ENCODE data around the gene ANKRD45.
"Not testable (repeated sequence)": the region's sequence is repeated elsewhere in the genome, so short reads cannot be mapped to it uniquely, and the experiment has no call there.

- TF ChIP-seq POLR2AphosphoS5 (IDR thresholded peaks at IDR 0.05; ENCODE audit: low read depth, low read length); CTCF (IDR thresholded peaks at IDR 0.05 in 2 of 3, conservative IDR thresholded peaks at IDR 0.05 in 1 of 3; ENCODE audit: borderline replicate concordance in 1 of 3, insufficient read depth in 1 of 3, low read depth in 2 of 3, low read length in 2 of 3); POLR2A (IDR thresholded peaks at IDR 0.05; ENCODE audit: borderline replicate concordance, extremely low read depth, insufficient read depth, insufficient read length); YY1 (IDR thresholded peaks at IDR 0.05; ENCODE audit: extremely low read depth, insufficient replicate concordance, low read depth, low read length); EZH2 (IDR thresholded peaks at IDR 0.05); TCF7L2 (IDR thresholded peaks at IDR 0.05; ENCODE audit: borderline replicate concordance, extremely low read depth, insufficient read depth, insufficient read length); RAD21 (IDR thresholded peaks at IDR 0.05; ENCODE audit: low read depth); SIN3A (IDR thresholded peaks at IDR 0.05; ENCODE audit: low read depth); JUND (IDR thresholded peaks at IDR 0.05); CBX3 (IDR thresholded peaks at IDR 0.05; ENCODE audit: low read depth); ZNF274 (IDR thresholded peaks at IDR 0.05; ENCODE audit: low read depth, low read length); EGR1 (IDR thresholded peaks at IDR 0.05; ENCODE audit: low read depth): not testable (repeated sequence)
- TF ChIP-seq, protein P1, sequence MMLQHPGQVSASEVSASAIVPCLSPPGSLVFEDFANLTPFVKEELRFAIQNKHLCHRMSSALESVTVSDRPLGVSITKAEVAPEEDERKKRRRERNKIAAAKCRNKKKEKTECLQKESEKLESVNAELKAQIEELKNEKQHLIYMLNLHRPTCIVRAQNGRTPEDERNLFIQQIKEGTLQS (IDR thresholded peaks at IDR 0.05), result not testable (repeated sequence)
These were observed 4.8 kb upstream of the ANKRD45 start for GRCh38 chr1:173674496-173674895.

All from HCT116 (cell line).